HG03108 (cell line): ENCODE results near the gene LRBA.
"Not testable (repeated sequence)": the region's sequence is repeated elsewhere in the genome, so short reads cannot be mapped to it uniquely, and the experiment has no call there.

Experiments
- ATAC-seq: cut with Tn5 transposase; IDR thresholded peaks from one replicate; pipeline ENCODE4 v1.9.1; 2021; ENCODE audit warnings: moderate library complexity; ENCODE audit not compliant: unreplicated experiment

LRBA gene

GRCh38 chr4:150978738-150979575 is 36.1 kb downstream of the LRBA start:
- no peak for ATAC-seq

GRCh38 chr4:150976478-150977118 is 38.5 kb downstream of the LRBA start:
- ATAC-seq, result no peak

DNA sequence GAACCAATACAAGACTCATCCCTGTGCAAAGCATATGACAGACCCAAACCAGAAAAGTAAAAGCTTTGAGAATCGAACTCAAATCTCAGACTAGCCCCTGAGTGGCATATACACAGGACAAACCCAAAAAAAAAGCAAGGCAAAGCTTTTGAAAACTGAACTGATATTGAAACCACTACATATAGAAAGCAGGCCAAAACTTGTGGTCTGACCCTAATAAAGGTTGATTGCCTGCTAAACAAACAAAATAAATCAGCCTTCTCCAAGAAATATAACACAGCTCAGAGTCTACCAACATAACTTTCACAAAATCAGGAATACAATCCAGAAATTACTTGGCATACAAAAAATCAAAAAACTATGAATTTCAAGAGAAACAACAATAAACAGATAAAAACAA is 40.3 kb downstream of the LRBA start:
- ATAC-seq, result peak; percentile 59

DNA sequence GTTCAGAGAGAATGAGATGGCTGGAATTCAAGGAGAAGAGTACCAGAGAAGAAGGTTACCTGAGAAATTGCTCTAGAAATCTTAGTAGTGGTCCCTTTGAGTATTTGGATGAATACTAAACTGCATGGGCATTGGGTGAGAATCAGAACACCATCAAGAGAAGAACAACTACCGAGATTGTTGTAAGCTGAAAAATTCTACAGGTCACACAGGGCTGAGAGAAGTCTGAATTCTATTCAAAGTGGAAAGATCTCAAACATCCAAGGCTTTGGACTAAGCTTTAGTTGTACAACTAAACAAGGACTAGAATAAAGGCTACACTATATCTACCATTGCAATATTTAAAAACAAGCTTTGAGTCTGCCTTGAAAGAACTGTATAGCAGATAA is 40.8 kb downstream of the LRBA start:
- no peak for ATAC-seq

GRCh38 chr4:150973626-150974251 is 41.3 kb downstream of the LRBA start:
- ATAC-seq, result no peak

GRCh38 chr4:150972592-150972991 is 42.5 kb downstream of the LRBA start:
- no peak for ATAC-seq

GRCh38 chr4:150971901-150972300 is 43.2 kb downstream of the LRBA start:
- ATAC-seq, result no peak

GRCh38 chr4:150970685-150971151 is 44.4 kb downstream of the LRBA start:
- ATAC-seq, result peak; percentile 53

DNA sequence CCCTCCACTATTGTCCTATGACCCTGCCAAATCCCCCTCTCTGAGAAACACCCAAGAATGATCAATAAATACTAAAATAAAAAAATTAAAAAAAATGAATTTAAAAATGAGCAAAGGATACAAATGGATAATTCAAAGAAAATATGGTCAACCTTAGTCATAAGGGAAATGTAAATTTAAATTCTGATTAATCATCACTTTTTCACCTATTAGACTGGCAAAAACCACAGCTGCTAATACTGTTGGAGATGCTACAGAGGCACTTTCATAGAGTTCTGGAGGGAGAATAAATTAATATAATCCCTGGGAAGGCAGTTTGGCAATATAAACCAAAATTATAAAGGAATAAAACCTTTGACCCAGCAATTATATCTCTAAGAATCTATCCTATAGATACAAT is 50.3 kb downstream of the LRBA start:
- ATAC-seq, result no peak

DNA sequence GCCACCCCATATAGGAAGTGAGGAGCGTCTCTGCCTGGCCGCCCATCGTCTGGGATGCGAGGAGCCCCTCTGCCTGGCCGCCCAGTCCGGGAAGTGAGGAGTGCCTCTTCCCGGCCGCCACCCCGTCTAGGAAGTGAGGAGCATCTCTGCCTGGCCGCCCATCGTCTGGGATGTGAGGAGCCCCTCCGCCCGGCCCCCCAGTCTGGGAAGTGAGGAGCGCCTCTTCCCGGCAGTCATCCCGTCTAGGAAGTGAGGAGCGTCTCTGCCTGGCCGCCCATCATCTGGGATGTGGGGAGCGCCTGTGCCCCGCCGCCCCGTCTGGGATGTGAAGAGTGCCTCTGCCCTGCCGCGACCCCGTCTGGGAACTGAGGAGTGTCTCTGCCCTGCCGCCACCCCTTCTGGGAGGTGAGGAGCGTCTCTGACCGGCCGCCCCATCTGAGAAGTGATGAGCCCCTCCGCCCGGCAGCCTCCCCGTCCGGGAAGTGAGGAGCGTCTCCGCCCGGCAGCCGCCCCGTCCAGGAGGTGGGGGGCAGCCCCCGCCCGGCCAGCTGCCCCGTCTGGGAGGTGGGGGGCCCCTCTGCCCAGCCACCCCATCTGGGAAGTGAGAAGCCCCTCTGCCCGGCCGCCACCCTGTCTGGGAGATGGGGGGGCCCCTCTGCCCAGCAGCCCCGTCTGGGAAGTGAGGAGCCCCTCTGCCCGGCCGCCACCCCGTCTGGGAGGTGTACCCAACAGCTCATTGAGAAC is 51.3 kb downstream of the LRBA start:
- not testable (repeated sequence) for ATAC-seq

DNA sequence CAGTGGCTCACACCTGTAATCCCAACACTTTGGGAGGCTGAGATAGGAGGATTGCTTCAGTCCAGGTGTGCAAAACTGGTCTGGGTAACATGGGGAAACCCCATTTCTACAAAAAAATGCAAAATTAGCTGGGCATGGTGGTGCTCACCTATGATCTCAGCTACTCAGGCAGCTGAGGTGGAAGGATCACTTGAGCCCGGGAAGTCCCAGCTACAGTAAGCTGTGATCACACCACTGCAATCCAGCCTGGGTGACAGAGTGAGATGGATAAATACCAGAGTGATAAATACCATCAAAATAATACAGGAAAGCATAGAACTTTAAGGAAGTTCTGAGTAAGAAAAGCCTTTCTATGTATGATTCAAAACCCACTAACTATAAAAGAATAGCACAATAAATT is 52.8 kb downstream of the LRBA start:
- peak; percentile 91 for ATAC-seq

GRCh38 chr4:150961566-150961965 is 53.5 kb downstream of the LRBA start:
- no peak for ATAC-seq

GRCh38 chr4:150960818-150961217 is 54.3 kb downstream of the LRBA start:
- no peak for ATAC-seq

GRCh38 chr4:150960079-150960478 is 55.0 kb downstream of the LRBA start:
- ATAC-seq, result no peak

DNA sequence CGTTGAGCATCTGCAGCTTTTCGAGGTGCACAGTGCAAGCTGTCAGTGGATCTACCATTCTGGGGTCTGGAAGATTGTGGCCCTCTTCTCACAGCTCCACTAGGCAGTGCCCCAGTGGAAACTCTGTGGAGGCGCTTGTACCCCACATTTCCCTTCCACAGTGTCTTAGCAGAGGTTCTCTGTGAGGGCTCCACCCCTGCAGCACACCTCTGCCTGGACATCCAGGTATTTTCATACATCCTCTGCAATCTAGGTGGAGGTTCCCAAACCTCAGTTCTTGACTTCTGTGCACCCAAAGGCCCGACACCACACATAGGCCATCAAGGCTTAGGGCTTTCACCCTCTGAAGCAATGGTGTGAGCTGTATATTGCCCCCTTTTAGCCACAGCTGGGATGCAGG is 57.1 kb downstream of the LRBA start:
- not testable (repeated sequence) for ATAC-seq

GRCh38 chr4:150957095-150957494 is 58.0 kb downstream of the LRBA start:
- ATAC-seq, result not testable (repeated sequence)

DNA sequence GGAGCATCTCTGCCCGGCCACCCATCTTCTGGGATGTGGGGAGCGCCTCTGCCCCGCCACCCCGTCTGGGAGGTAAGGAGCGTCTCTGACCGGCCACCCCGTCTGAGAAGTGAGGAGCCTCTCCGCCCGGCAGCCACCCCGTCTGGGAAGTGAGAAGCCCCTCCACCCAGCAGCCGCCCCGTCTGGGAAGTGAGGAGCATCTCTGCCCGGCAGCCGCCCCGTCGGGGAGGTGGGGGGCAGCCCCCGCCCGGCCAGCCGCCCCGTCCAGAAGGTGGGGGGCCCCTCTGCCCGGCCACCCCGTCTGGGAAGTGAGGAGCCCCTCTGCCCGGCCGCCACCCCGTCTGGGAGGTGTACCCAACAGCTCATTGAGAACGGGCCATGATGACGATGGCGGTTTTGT is 61.2 kb downstream of the LRBA start:
- ATAC-seq, result not testable (repeated sequence)

DNA sequence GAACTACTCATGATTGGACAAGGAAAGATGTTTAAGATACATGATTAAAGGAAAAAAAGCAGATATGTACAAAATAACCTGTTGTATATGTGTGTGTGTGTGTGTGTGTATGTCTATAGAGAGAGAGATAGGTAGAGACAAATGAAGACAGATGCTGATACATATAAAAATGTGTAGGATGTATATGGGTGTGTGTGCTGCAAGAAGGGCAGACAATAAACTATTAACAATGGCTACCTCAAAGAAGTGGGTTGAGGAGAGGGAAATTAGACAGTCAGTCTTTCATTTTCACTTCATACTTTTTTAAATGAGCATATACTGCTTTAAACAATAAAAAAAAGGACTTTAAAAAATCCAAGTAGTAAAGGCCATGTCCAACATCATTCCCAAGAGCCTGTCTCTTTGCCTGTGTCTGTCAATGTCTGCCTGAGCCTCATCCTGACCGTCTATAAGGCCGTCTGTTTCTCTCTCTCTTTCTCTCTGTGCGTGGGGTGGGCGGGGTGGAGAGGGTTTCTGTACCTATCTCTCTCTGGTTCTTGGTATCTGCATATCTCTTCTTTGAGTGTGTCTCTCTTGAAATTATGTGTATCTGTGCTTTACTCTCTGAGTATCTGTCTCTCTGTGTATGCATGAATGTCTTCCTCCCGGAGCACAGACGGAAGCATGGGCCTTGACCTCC is 62.8 kb downstream of the LRBA start:
- no peak for ATAC-seq

- ATAC-seq, result peak; percentile 73
Observed at GRCh38 chr4:150950657-150951288, 64.3 kb downstream of the LRBA start.

- no peak for ATAC-seq
Observed at GRCh38 chr4:150949943-150950342, 65.1 kb downstream of the LRBA start.
